C4-2B (cell line): ENCODE data around the gene SLC25A18.

Experiments
- ZFX ChIP-seq: fragments of 450-650 bp; IDR thresholded peaks from 2 replicates; pipeline ENCODE4 v1.6.1; 2017
- TF ChIP-seq, protein P1 (sequence below): fragments of 450-650 bp; conservative IDR thresholded peaks from 2 replicates; pipeline ENCODE4 v1.5.1; 2017; ENCODE audit warnings: mild to moderate bottlenecking

DNA sequence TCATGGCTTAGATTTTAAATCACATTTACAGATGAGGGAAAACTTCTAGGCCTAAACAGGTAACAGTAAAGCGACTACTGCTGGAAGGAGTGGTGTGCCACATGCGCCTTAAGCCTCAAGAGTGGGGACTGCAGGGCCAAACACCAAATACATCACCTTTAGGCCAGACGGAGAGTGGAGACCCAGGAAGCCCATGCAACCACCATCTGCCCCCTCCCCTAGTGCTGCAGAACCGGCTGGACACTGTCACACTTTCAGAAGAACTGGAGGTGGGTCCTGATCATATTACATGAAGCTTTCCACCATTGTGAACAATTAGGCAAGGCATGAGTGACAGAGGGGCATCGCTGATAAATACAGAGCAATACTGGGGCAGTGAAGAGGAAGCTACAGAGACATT lies 28.9 kb downstream of the SLC25A18 start:
- TF ChIP-seq, protein P1, sequence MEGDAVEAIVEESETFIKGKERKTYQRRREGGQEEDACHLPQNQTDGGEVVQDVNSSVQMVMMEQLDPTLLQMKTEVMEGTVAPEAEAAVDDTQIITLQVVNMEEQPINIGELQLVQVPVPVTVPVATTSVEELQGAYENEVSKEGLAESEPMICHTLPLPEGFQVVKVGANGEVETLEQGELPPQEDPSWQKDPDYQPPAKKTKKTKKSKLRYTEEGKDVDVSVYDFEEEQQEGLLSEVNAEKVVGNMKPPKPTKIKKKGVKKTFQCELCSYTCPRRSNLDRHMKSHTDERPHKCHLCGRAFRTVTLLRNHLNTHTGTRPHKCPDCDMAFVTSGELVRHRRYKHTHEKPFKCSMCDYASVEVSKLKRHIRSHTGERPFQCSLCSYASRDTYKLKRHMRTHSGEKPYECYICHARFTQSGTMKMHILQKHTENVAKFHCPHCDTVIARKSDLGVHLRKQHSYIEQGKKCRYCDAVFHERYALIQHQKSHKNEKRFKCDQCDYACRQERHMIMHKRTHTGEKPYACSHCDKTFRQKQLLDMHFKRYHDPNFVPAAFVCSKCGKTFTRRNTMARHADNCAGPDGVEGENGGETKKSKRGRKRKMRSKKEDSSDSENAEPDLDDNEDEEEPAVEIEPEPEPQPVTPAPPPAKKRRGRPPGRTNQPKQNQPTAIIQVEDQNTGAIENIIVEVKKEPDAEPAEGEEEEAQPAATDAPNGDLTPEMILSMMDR: no peak
- no peak for TF ChIP-seq ZFX
